Neuronal stem cell (in vitro differentiated cells): Measurements from ENCODE around the gene DHCR7.

ENCODE experiments used
- DNase-seq: peaks from one replicate; pipeline ENCODE4 v3.0.0-alpha.2; 2013; ENCODE audit warnings: low spot score
- H2AFZ ChIP-seq: one replicate; pipeline ENCODE4 v1.6.1; 2013; ENCODE audit warnings: mild to moderate bottlenecking, low read length, inconsistent platforms
- H2AK5ac ChIP-seq: 2 replicates; pipeline ENCODE4 v1.6.1; 2013; ENCODE audit warnings: low read depth, mild to moderate bottlenecking, inconsistent platforms, low read length, moderate library complexity, mixed read lengths
- H2BK120ac ChIP-seq: 2 replicates; pipeline ENCODE4 v1.6.1; 2013; ENCODE audit warnings: low read depth, mild to moderate bottlenecking, inconsistent platforms, low read length, moderate library complexity, mixed read lengths
- H2BK12ac ChIP-seq: one replicate; pipeline ENCODE4 v1.6.1; 2013; ENCODE audit warnings: low read length, inconsistent platforms
- H2BK15ac ChIP-seq: 2 replicates; pipeline ENCODE4 v1.6.1; 2013; ENCODE audit warnings: mild to moderate bottlenecking, low read length, inconsistent platforms, mixed read lengths
- H2BK5ac ChIP-seq: one replicate; pipeline ENCODE4 v1.6.1; 2013; ENCODE audit warnings: inconsistent platforms, mild to moderate bottlenecking, low read length, moderate library complexity
- H3K14ac ChIP-seq: one replicate; pipeline ENCODE4 v1.6.1; 2013; ENCODE audit warnings: low read length, inconsistent platforms
- H3K18ac ChIP-seq: 2 replicates; pipeline ENCODE4 v1.6.1; 2013; ENCODE audit warnings: low read length, inconsistent platforms
- H3K23ac ChIP-seq: 2 replicates; pipeline ENCODE4 v1.6.1; 2013; ENCODE audit warnings: low read depth, mild to moderate bottlenecking, mixed read lengths, low read length, inconsistent platforms; ENCODE audit not compliant: poor library complexity
- H3K27ac ChIP-seq: replicated peaks from 3 replicates; pipeline ENCODE4 v1.5.1; 2013; ENCODE audit warnings: low read length, inconsistent platforms
- H3K27me3 ChIP-seq, 3 experiments: 2 replicates each; pipeline ENCODE4 v1.6.1; 2013; ENCODE audit warnings: low read length in 3 of 3, mild to moderate bottlenecking in 2 of 3, inconsistent platforms in 1 of 3, low read depth in 1 of 3, mixed read lengths in 1 of 3, moderate library complexity in 1 of 3; ENCODE audit not compliant: control insufficient read depth in 3 of 3, insufficient read depth in 3 of 3
- H3K36me3 ChIP-seq, 2 donors: replicated peaks in 1 of 2; 2 replicates each; pipeline ENCODE4 v1.6.1; 2013; ENCODE audit warnings: low read length in 2 of 2; ENCODE audit not compliant: control insufficient read depth in 2 of 2, insufficient read depth in 2 of 2
- H3K4ac ChIP-seq: 2 replicates; pipeline ENCODE4 v1.6.1; 2013; ENCODE audit warnings: inconsistent platforms, mild to moderate bottlenecking, low read length, moderate library complexity
- H3K4me1 ChIP-seq, 2 donors: 1 replicate in 1 of 2; 2 replicates in 1 of 2; pipeline ENCODE4 v1.6.1; 2013; ENCODE audit warnings: low read length in 2 of 2, low read depth in 1 of 2; ENCODE audit not compliant: control insufficient read depth in 2 of 2, insufficient read depth in 1 of 2
- H3K4me2 ChIP-seq: one replicate; pipeline ENCODE4 v1.6.1; 2013; ENCODE audit warnings: mild to moderate bottlenecking, low read length, inconsistent platforms; ENCODE audit not compliant: insufficient read depth, poor library complexity, severe bottlenecking
- H3K4me3 ChIP-seq, 2 donors: 2 replicates each; pipeline ENCODE4 v1.5.1; 2013; ENCODE audit warnings: low read length in 2 of 2, mild to moderate bottlenecking in 2 of 2, inconsistent platforms in 1 of 2, moderate library complexity in 1 of 2
- H3K79me1 ChIP-seq: one replicate; pipeline ENCODE4 v1.6.1; 2013; ENCODE audit warnings: low read depth, mild to moderate bottlenecking, inconsistent platforms, low read length, moderate library complexity
- H3K9ac ChIP-seq: one replicate; pipeline ENCODE4 v1.6.1; 2013; ENCODE audit warnings: mild to moderate bottlenecking, low read depth, low read length, inconsistent platforms; ENCODE audit not compliant: poor library complexity
- H3K9me3 ChIP-seq, 2 donors: replicated peaks in 1 of 2; 2 replicates each; pipeline versions ENCODE3 to v1.6.1; 2013; ENCODE audit warnings: low read length in 2 of 2, mild to moderate bottlenecking in 2 of 2, inconsistent platforms in 1 of 2, low read depth in 1 of 2, mixed read lengths in 1 of 2, moderate library complexity in 1 of 2; ENCODE audit not compliant: control insufficient read depth in 2 of 2, insufficient read depth in 1 of 2
- H4K8ac ChIP-seq: one replicate; pipeline ENCODE4 v1.6.1; 2013; ENCODE audit warnings: low read depth, mild to moderate bottlenecking, inconsistent platforms, low read length, moderate library complexity
- H4K91ac ChIP-seq: one replicate; pipeline ENCODE4 v1.6.1; 2013; ENCODE audit warnings: low read length, low read depth, mild to moderate bottlenecking, inconsistent platforms; ENCODE audit not compliant: poor library complexity
- WGBS, 2 donors: extraction: QIAGEN DNeasy Blood & Tissue Kit; methylation state at CpG; one replicate each; pipeline ENCODE4 v1.1.7; 2013; ENCODE audit warnings: missing lambda C conversion rate in 2 of 2, mixed read lengths in 1 of 2; ENCODE audit not compliant: insufficient read length in 2 of 2, insufficient replicate concordance in 1 of 2; ENCODE audit errors: extremely low coverage in 2 of 2; 5-methylcytosine and 5-hydroxymethylcytosine counted together

Gene DHCR7

DNA sequence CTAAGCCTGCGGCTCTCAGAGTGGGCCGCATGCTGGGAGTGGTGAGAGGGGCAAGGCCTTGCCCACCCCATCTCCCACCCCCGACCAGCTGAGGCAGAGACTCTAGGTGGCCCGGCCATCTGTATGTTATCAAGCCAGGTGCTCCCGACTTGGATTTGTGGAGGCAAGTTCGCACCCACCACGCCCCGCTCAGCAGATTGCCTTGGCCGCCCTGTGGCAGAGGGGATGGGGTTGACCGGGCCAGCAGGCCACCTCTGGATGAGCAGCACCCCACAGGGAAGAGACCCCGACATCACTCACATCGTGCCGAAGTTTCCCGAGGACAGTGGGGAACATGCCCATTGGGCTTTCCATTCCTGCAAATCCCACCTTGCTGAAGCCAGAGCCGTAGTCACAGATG, 40.8 kb downstream of the DHCR7 start:
- Histone ChIP-seq H3K9me3 (peaks cover 0 to 6% of the 10 kb centered on the region in 2 donors), H4K8ac (no peak overlapping the region), H3K79me1 (peaks cover 3% of the 10 kb centered on the region), H3K4me2 (no peak overlapping the region), H2AK5ac (no peak overlapping the region), H2BK120ac (no peak overlapping the region), H2BK15ac (no peak overlapping the region), H2BK12ac (no peak overlapping the region), H2AFZ (no peak overlapping the region), H3K23ac (no peak overlapping the region), H3K27me3 (peaks cover 0 to 5% (median 0%) of the 10 kb centered on the region in 3 experiments), H3K9ac (no peak overlapping the region), H3K36me3 (no peaks in the 10 kb centered on the region), H3K14ac (no peak overlapping the region), H3K4me3 (no peak overlapping the region), H4K91ac (no peak overlapping the region), H3K27ac (no peak overlapping the region), H3K4me1 (peaks cover 0 to 2% of the 10 kb centered on the region in 2 donors), H3K18ac (peak overlapping the region; percentile 15), H3K4ac (no peak overlapping the region), H2BK5ac (peak overlapping the region; percentile 19)
- DNase-seq: no peak
- WGBS, 2 donors: no CpG with 5 or more reads among the region's 15 CpGs

DNA sequence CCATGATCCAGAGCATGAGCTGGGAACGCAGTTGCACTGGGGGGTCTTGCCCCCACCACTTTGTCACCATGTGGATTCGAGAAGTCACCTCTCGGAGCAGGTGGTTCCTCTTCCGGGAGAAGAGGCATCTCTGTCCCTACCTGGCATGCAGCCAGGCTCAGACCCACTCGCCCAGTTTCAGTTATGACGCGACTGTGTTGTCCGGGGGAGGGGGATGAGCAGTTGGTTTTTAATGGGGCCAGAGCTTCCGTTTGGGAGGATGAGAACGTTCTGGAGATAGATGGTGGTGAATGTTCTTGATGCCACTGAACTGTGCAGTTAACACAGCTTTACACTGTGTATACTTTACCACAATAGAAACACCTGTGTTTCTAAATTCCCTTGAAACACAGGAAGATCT, 41.5 kb downstream of the DHCR7 start:
- no peak overlapping the region for H3K23ac ChIP-seq
- H3K79me1 ChIP-seq: peaks cover 3% of the 10 kb centered on the region
- no peak overlapping the region for H4K8ac ChIP-seq
- no peak overlapping the region for H4K91ac ChIP-seq
- no peak overlapping the region for H3K27ac ChIP-seq
- no peak overlapping the region for H3K14ac ChIP-seq
- no peak overlapping the region for H3K4me2 ChIP-seq
- no peak overlapping the region for H2BK15ac ChIP-seq
- H3K18ac ChIP-seq: no peak overlapping the region
- no CpG with 5 or more reads among the region's 10 CpGs for WGBS, 2 donors
- H3K4me1 ChIP-seq: peaks cover 0 to 2% of the 10 kb centered on the region in 2 donors
- H2AFZ ChIP-seq: no peak overlapping the region
- DNase-seq: no peak
- no peak overlapping the region for H2AK5ac ChIP-seq
- no peak overlapping the region for H3K9ac ChIP-seq
- H3K27me3 ChIP-seq: peaks cover 0 to 5% (median 0%) of the 10 kb centered on the region in 3 experiments
- no peak overlapping the region for H2BK120ac ChIP-seq
- H3K9me3 ChIP-seq: peaks cover 0 to 6% of the 10 kb centered on the region in 2 donors
- no peak overlapping the region for H3K4me3 ChIP-seq
- no peak overlapping the region for H2BK12ac ChIP-seq
- H2BK5ac ChIP-seq: no peak overlapping the region
- H3K36me3 ChIP-seq: no peaks in the 10 kb centered on the region
- H3K4ac ChIP-seq: no peak overlapping the region

DNA sequence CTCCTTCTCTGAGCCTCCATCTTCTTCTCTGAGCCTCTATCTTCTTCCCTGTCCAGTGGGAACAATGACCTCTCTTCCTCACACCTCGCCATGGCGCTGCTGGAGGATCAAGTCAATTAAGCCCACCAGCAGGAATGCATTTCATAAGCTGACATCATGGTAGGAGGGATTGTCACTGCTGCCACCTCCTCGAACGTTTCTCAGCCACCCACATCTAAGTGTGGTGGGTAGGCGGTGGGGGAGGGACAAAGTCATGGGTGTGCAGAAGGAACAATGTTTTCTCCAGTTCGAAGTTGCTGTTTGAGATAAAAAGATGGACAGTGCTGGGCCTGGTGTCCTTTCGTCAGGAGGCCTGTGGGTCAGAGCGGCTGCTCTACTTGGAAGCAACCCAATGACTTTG, 44.0 kb downstream of the DHCR7 start:
- Histone ChIP-seq H3K4me3 (no peak overlapping the region), H3K36me3 (no peaks in the 10 kb centered on the region), H4K91ac (no peak overlapping the region), H3K4ac (no peak overlapping the region), H3K9ac (no peak overlapping the region), H3K18ac (peak overlapping the region; percentile 30), H2BK12ac (no peak overlapping the region), H3K9me3 (peaks cover 0 to 6% of the 10 kb centered on the region in 2 donors), H3K4me2 (no peak overlapping the region), H2AK5ac (no peak overlapping the region), H2BK120ac (no peak overlapping the region), H2BK5ac (no peak overlapping the region), H3K23ac (no peak overlapping the region), H3K4me1 (peaks cover 0 to 2% of the 10 kb centered on the region in 2 donors), H3K79me1 (peaks cover 3% of the 10 kb centered on the region), H3K27ac (no peak overlapping the region), H3K14ac (no peak overlapping the region), H2AFZ (no peak overlapping the region), H4K8ac (no peak overlapping the region), H2BK15ac (no peak overlapping the region), H3K27me3 (peaks cover 0 to 5% (median 0%) of the 10 kb centered on the region in 3 experiments)
- no CpG with 5 or more reads among the region's 8 CpGs for WGBS, 2 donors
- DNase-seq: no peak

DNA sequence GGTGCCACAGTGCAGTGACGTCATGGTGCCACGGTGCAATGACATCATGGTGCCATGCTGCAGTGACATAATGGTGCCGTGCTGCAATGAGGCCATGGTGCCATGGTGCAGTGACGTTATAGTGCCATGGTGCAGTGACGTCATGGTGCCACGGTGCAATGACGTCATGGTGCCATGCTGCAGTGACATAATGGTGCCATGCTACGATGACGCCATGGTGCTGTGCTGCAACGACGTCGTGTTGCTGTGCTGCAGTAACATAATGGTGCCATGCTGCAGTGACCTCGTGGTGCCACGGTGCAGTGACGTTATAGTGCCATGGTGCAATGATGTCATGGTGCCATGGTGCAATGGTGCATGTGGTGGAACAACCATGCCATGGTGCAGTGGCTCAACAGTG, 45.3 kb downstream of the DHCR7 start:
- Histone ChIP-seq H4K8ac (peak overlapping the region; percentile 78), H3K9me3 (peaks cover 0 to 6% of the 10 kb centered on the region in 2 donors), H4K91ac (peak overlapping the region; percentile 65), H2BK5ac (no peak overlapping the region), H3K23ac (peak overlapping the region; percentile 90), H2AK5ac (peak overlapping the region; percentile 53), H2BK15ac (no peak overlapping the region), H3K4ac (peak overlapping the region; percentile 54), H2BK120ac (no peak overlapping the region), H3K79me1 (peaks cover 3% of the 10 kb centered on the region), H3K4me2 (no peak overlapping the region), H3K9ac (peak overlapping the region; percentile 47), H3K27me3 (peaks cover 0 to 5% (median 0%) of the 10 kb centered on the region in 3 experiments), H2BK12ac (no peak overlapping the region), H3K4me1 (peaks cover 0 to 2% of the 10 kb centered on the region in 2 donors), H3K27ac (no peak overlapping the region), H3K36me3 (no peaks in the 10 kb centered on the region), H3K14ac (peak overlapping the region; percentile 98), H2AFZ (no peak overlapping the region), H3K18ac (peak overlapping the region; percentile 70), H3K4me3 (peak overlapping the region in 1 of 2 donors; percentile 28)
- DNase-seq: no peak
- WGBS, 2 donors: no CpG with 5 or more reads among the region's 15 CpGs
